GM19395 (cell line): ENCODE data around the gene ADH4.
"Not testable (repeated sequence)": the region's sequence is repeated elsewhere in the genome, so short reads cannot be mapped to it uniquely, and the experiment has no call there.

Source experiments
- ATAC-seq: cut with Tn5 transposase; IDR thresholded peaks from one replicate; pipeline ENCODE4 v1.9.1; 2021; ENCODE audit warnings: mild to moderate bottlenecking, moderate library complexity; ENCODE audit not compliant: unreplicated experiment

The ADH4 gene

DNA sequence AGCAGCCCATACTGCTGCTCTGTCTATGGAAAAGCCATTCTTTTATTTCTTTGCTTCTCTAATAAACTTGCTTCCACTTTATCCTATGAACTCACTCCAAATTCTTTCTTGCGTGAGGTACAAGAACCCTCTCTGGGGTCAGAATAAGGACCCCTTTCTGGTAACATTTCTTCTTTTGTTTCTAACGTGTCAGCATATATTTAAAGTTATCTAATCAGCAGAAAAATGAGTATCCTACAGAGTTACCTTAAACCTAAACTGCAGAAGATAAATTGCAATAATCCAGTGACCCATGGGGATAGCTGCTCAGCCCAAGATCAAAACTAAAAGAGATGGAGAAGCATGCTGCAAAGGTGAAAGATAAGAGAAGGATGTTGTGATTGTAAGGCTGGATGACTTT, 59.5 kb downstream of the ADH4 start:
- ATAC-seq: no peak

GRCh38 chr4:99082192-99082591, 61.9 kb downstream of the ADH4 start:
- no peak for ATAC-seq

GRCh38 chr4:99080869-99081268, 63.2 kb downstream of the ADH4 start:
- ATAC-seq: not testable (repeated sequence)

- ATAC-seq: no peak
Measured at GRCh38 chr4:99079625-99080295, 64.3 kb downstream of the ADH4 start.

- no peak for ATAC-seq
Measured at GRCh38 chr4:99078931-99079624, 65.0 kb downstream of the ADH4 start.

DNA sequence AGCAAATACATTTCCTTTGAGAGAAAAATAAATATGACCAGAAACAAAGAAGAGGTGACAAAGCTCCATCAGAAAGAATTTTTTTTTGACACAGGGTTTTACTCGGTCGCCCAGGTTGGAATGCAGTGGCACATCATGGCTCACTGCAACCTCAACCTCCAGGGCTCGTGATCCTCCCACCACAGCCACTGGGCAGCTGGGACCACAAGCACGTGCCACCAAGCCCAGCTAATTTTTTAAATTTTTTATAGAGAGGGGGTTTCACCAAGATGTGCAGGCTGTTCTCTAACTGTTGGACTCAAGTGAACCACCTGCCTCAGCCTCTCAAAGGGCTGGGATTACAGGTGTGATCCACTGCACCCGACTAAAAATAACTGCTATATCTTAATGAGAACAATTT, 65.8 kb downstream of the ADH4 start:
- ATAC-seq: no peak

- no peak for ATAC-seq
Measured at GRCh38 chr4:99077177-99077576, 66.9 kb downstream of the ADH4 start.

- ATAC-seq: no peak
Measured at GRCh38 chr4:99076292-99076976, 67.7 kb downstream of the ADH4 start.

DNA sequence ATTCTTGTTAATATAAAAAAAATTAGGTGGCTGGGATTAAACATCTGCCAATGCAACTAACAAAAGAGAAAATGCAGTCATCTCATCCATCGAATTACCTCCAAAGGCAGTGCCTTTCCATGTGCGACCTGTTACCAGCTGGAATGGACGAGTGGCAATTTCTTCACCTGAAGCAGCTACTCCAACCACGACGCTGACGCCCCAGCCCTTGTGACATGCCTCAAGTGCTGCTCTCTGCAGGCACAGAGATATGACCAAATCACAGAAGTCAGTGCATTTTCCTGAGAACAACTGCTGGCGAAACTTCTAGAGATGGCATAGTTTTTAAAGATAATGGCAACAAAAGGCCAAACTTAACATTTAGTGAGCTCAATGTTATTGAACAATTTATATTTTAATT, 69.3 kb downstream of the ADH4 start:
- no peak for ATAC-seq
